Right lobe of liver (tissue), 6 donors: ENCODE results near the gene FAU. TPM values are rescaled to one million over a fixed set of nuclear protein-coding genes. Genes with fewer than 3 reads are reported as not detected.

Source experiments
- ATAC-seq, 4 donors: fragments of 200-7000 bp; cut with Tn5 transposase; one replicate each; pipeline ENCODE4 v1.9.1; 2020; ENCODE audit warnings: mild to moderate bottlenecking in 4 of 4, moderate library complexity in 4 of 4
- DNase-seq, 3 donors: peaks; one replicate each; pipeline ENCODE4 v3.0.0-alpha.2; 2020
- H3K27ac ChIP-seq, 3 donors: fragments of 200-600 bp; one replicate each; pipeline ENCODE4 v1.8.0; 2022
- H3K27me3 ChIP-seq, 2 donors: fragments of 200-600 bp; one replicate each; pipeline ENCODE4 v1.8.0; 2022
- H3K36me3 ChIP-seq, 4 donors: fragments of 200-600 bp; sonication (generic) in 1 of 4; one replicate each; pipeline versions ENCODE4 v1.5.1 to v1.8.0; 2017 to 2022; ENCODE audit warnings: control low read depth in 1 of 4
- H3K4me1 ChIP-seq, 4 donors: fragments of 200-600 bp; sonication (generic) in 1 of 4; one replicate each; pipeline versions ENCODE4 v1.5.1 to v1.8.0; 2017 to 2022; ENCODE audit warnings: control low read depth in 1 of 4
- H3K4me3 ChIP-seq, 3 donors: fragments of 200-600 bp; one replicate each; pipeline ENCODE4 v1.8.0; 2022
- H3K9me3 ChIP-seq, 4 donors: fragments of 200-600 bp; sonication (generic) in 1 of 4; one replicate each; pipeline versions ENCODE4 v1.5.1 to v1.8.0; 2017 to 2022; ENCODE audit warnings: control low read depth in 1 of 4
- POLR2A ChIP-seq: fragments of 450-650 bp; IDR thresholded peaks from one replicate; pipeline ENCODE4 v1.6.1; 2017; ENCODE audit warnings: antibody characterized with exemption, mild to moderate bottlenecking
- WGBS: methylation state at CpG from one replicate; pipeline ENCODE4 v1.1.6; 2018; ENCODE audit warnings: low coverage, low lambda C conversion rate; ENCODE audit not compliant: insufficient coverage; ENCODE audit errors: missing lambda C conversion rate; 5-methylcytosine and 5-hydroxymethylcytosine counted together
- intact Hi-C, 2 donors: fragments of 100-400 bp; cut with DNase I; formaldehyde crosslinking; loops; one replicate each; pipeline versions ENCODE4 v1.11.2 to v1.14.1; 2022
- long read RNA-seq: library from polyadenylated mRNA; unstranded; transcript quantifications from one replicate; pipeline ENCODE4 v2.0.0, GENCODE V29; 2019
- total RNA-seq, 6 experiments: library from RNA; depleted of rRNA in 2 of 6; stranded (reverse); fragments of >200 nt in 2 of 6; fragmentation: NEBNext Ultra II Directional in 3 of 6; extraction: Animal tissue kit (Norgen Biotek cat#: 25700) in 3 of 6; gene quantifications; one replicate each; pipeline versions ENCODE4 v1.1.0 to v1.2.4, GENCODE V29; 2016 to 2023
- TF ChIP-seq, protein P1 (sequence below), 4 donors: fragments of 200-600 bp in 3 of 4; fragments of 450-650 bp in 1 of 4; IDR thresholded peaks; one replicate each; pipeline versions ENCODE4 v1.5.1 to v1.8.0; 2016 to 2022; ENCODE audit warnings: antibody characterized with exemption in 4 of 4, mild to moderate bottlenecking in 2 of 4
- donor health status: DM: no; HTN: yes; CAD: no.
- donor health status: DM: no; HTN: no; CAD: no.
- donor health status: DM: no; HTN: no; CAD: no.
- donor health status: DM: no; HTN: yes; CAD: no.
- donor health status: DM: no; HTN: yes; CAD: no.

The FAU gene
- total RNA-seq = 100 to 1,000 TPM; 287 to 472 (median 343) TPM
- long read RNA-seq, transcript FAU-209 (4 exons, 697 nt) = minor isoform, 7 of 388 reads
- long read RNA-seq, transcript FAU-207 (5 exons, 847 nt) = major isoform, 372 of 388 reads
- long read RNA-seq, partial matches to known transcripts = 4 of 388 reads
- long read RNA-seq, other reads (novel, unspliced or antisense) = 3 of 388 reads

DNA sequence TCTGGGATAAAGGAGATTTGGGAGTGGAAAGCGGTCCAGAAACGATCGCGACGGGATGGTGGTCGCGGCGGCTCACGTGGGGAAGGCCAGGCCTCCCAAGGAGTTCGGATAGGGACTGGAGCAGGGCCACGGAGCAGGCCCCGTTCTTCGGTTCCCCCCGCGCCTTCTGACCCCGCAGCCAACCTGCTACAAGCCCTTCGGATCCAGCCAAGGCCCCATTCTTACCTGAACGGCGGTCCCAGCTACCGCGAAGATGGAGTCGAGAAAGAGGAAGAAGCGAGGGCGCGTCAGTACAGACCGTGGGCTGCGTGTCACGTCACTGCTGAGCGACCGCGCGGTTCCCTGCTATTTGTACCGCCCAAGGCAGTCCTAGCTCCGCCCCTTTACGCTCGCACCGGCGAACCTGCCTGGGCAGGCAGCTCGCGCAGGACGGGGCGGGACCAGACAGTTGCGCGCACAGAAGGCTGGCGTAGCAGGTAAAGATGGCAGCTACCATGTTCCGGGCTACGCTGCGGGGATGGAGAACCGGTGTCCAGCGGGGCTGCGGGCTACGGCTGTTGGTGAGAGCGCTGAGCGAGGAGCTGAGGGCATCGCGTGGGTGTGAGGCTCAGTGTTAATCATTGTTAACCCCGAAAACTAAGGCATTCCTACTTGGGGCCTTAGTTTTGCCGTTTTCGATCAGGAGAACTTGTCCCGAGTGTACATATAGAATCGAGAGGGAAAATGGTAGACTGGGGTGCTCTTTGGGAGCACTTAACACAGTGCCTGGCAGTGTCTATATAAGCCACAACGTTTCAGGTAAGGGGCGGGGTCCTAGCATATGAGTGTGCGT is at the start of gene FAU, which contains the start of gene MRPL49:
Gene FAU (minus strand): TSS at position 270 of the 832 bp plus-strand sequence. CDS start 321 bp downstream, outside the sequence.
Gene MRPL49 (plus strand): TSS at position 457 of the 832 bp plus-strand sequence. CDS start 26 bp downstream, at position 483.
- H3K4me3 ChIP-seq = peak within 1 kb of the TSS; percentile 81 to 97 (median 86)
- H3K27me3 ChIP-seq = no peaks in the 10 kb centered on the region
- peaks cover 0 to 15% (median 4%) of the 10 kb centered on the region in 4 donors for H3K4me1 ChIP-seq
- no peaks in the 10 kb centered on the region for H3K9me3 ChIP-seq
- TF ChIP-seq, protein P1, sequence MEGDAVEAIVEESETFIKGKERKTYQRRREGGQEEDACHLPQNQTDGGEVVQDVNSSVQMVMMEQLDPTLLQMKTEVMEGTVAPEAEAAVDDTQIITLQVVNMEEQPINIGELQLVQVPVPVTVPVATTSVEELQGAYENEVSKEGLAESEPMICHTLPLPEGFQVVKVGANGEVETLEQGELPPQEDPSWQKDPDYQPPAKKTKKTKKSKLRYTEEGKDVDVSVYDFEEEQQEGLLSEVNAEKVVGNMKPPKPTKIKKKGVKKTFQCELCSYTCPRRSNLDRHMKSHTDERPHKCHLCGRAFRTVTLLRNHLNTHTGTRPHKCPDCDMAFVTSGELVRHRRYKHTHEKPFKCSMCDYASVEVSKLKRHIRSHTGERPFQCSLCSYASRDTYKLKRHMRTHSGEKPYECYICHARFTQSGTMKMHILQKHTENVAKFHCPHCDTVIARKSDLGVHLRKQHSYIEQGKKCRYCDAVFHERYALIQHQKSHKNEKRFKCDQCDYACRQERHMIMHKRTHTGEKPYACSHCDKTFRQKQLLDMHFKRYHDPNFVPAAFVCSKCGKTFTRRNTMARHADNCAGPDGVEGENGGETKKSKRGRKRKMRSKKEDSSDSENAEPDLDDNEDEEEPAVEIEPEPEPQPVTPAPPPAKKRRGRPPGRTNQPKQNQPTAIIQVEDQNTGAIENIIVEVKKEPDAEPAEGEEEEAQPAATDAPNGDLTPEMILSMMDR (IDR thresholded peaks at IDR 0.05) = no peak
- peak; percentile 92 for TF ChIP-seq POLR2A
- H3K27ac ChIP-seq = peak within 1 kb of the TSS; percentile 63 to 92 (median 84)
- WGBS = 0% methylated on average over 35 of the region's 64 CpGs
- DNase-seq (peak; percentile 99 to 100 (median 100)), ATAC-seq (peak; percentile 79 to 87 (median 80))
- peaks cover 5 to 49% (median 11%) of the 10 kb centered on the region in 4 donors for H3K36me3 ChIP-seq
- intact Hi-C loops = loop anchor here (5.0 to 10.0 kb wide), 2 partner anchors 60 to 63 kb away; partner anchors contain the start of gene CAPN1 (in 2 of the 2)

DNA sequence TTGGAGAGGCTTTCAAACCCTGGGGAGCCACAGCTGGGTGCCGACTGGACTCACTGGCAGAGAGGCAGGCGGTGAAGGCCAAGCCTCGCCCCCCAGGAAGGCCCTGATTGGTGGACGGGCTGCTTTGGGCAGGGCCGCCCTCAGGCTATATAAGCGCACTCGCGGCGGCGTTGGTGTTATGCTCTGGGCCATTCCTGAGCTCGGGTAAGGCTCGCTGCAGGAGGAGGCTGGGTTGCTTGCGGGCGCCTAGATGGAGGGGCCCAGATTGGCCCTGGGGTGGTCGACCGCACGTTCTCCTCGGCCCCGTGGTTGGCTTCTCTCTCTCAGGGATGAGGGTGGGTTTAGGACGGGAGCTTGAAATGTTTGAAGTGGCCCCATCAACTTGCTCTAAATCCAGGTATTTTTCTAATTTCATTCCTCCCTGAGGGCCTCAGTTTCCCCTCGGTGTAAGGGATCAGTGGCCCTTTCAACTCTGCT is 48.2 kb upstream of the FAU start, which contains the start of gene SPDYC:
Gene SPDYC (plus strand): TSS at position 176 of the 477 bp plus-strand sequence. CDS start 1,125 bp downstream, outside the sequence.
- Histone ChIP-seq H3K4me1 (peaks cover 0 to 7% (median 2%) of the 10 kb centered on the region in 4 donors), H3K36me3 (no peaks in the 10 kb centered on the region), H3K4me3 (no peak within 1 kb of the TSS), H3K27me3 (no peaks in the 10 kb centered on the region), H3K9me3 (no peaks in the 10 kb centered on the region), H3K27ac (peak within 1 kb of the TSS in 1 of 3 donors; percentile 13)
- TF ChIP-seq, protein P1 (IDR thresholded peaks at IDR 0.05) = no peak
- TF ChIP-seq POLR2A = no peak
- intact Hi-C loops = no loop called here
- DNase-seq (no peak), ATAC-seq (no peak)
- WGBS = no CpG with 5 or more reads among the region's 21 CpGs

DNA sequence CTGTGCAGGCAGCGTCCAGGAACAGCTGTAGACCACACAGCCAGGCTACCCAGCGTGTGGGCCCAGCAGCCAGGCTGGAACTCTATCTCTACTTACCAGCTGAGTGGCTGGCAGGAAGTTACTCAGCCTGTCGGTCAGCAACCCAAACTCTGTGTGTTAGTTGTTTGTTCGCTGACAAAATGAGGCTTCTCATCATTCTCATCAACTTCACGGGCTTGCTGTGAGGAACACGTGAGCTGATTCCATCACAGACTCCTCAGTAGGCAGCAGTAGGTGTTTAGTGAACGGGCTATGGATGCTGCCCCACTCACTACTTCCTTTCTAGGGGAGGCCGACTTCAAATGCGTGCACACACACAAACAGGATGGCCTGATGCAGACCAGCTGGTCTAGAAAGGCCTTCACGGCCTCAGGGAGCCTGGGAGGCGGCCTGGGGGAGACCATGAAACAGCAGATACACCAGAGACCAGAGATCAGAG is 47.3 kb upstream of the FAU start:
- no peaks in the 10 kb centered on the region for H3K36me3 ChIP-seq
- no peaks in the 10 kb centered on the region for H3K27me3 ChIP-seq
- no peak for TF ChIP-seq POLR2A
- TF ChIP-seq, protein P1 (IDR thresholded peaks at IDR 0.05) = no peak
- peak in 1 of 4 donors; percentile 25 for ATAC-seq
- 47% methylated on average over 11 of the region's 11 CpGs for WGBS
- no peak for DNase-seq
- no peaks in the 10 kb centered on the region for H3K9me3 ChIP-seq
- H3K27ac ChIP-seq = peak overlapping the region in 1 of 3 donors; percentile 13
- H3K4me1 ChIP-seq = peaks cover 0 to 13% (median 2%) of the 10 kb centered on the region in 4 donors
- intact Hi-C loops = no loop called here
- H3K4me3 ChIP-seq = no peak overlapping the region

DNA sequence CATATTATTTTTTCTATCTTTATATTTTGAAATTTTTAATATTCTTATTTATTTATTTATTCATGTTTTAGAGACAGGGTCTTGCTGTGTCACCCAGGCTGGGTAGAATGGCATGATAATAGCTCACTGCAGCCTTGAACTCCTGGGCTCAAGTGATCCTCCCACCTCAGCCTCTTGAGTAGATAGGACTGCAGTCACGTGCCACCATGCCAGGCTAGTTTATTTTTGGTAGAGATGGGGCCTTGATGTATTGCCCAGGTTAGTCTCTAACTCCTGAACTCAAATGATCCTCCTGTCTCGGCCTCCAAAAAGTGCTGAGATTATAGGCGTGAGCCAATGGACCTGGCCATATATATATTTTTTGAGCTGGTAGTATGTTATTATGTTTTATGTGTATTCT is 45.7 kb upstream of the FAU start:
- no peak overlapping the region for H3K4me3 ChIP-seq
- intact Hi-C loops = no loop called here
- H3K4me1 ChIP-seq = peaks cover 0 to 22% (median 6%) of the 10 kb centered on the region in 4 donors
- no peak for TF ChIP-seq POLR2A
- TF ChIP-seq, protein P1 (IDR thresholded peaks at IDR 0.05) = no peak
- H3K36me3 ChIP-seq = no peaks in the 10 kb centered on the region
- H3K27me3 ChIP-seq = no peaks in the 10 kb centered on the region
- no peak for DNase-seq
- no peak for ATAC-seq
- 83% methylated on average over 3 of the region's 3 CpGs for WGBS
- no peaks in the 10 kb centered on the region for H3K9me3 ChIP-seq
- peak overlapping the region in 1 of 3 donors; percentile 97 for H3K27ac ChIP-seq
